HG02973 (cell line): Measurements from ENCODE around the gene APOOL.
"Not testable (repeated sequence)": the region's sequence is repeated elsewhere in the genome, so short reads cannot be mapped to it uniquely, and the experiment has no call there.

Experiments used
- ATAC-seq: cut with Tn5 transposase; IDR thresholded peaks from one replicate; pipeline ENCODE4 v1.9.1; 2021; ENCODE audit warnings: moderate library complexity; ENCODE audit not compliant: unreplicated experiment

APOOL gene

DNA sequence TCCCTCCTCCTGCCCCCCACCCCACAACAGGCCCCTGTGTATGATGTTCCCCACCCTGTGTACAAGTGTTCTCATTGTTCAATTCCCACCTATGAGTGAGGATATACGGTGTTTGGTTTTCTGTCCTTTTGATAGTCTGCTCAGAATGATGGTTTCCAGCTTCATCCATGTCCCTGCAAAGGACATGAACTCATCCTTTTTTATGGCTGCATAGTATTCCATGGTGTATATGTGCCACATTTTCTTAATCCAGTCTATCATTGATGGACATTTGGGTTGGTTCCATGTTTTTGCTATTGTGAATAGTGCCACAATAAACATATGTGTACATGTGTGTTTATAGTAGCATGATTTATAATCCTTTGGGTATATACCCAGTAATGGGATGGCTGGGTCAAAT lies 73.6 kb downstream of the APOOL start:
- not testable (repeated sequence) for ATAC-seq

GRCh38 chrX:85084770-85085393 lies 81.2 kb downstream of the APOOL start:
- ATAC-seq: peak; percentile 67

DNA sequence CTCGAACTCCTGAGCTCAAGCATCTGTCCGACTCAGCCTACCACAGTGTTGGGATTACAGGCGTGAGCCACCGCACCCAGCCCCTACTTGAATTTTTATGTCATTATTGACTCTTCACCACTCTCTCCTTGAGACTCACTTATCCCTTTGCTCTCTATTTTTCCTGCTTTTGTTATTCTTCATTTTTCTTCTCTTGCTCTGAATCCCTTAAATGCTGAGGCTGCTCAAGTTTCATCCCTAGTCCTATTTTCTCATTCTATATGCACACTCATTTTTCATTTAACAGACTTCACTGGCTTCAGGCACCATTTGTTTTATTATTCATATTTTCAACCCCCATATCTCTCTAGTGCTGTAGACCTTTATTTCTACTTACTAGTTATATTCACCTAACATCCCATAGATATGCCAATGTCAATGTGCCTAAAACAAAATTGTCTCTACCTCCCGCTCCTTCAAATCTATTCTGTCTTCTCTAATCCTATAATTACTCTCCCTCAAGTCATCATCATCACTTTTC lies 85.7 kb downstream of the APOOL start:
- ATAC-seq: no peak

DNA sequence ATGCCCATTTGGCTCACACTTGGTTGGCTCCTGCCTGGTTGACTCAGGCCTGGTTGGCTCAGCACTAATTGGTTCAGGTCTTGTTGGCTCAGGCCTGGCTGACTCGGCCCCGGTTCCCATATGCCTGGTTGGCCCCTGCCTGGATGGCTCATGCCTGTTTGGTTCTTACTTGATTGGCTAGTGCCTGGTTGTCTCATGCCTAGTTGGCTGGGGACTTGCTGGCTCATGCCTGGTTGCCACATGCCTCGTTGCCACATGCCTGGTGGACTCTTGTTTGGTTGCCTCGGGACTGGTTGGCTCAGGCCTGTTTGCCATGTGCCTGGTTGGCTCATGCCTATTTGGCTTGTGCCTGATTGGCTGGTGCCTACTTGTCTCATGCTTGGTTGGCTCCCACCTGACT lies 103.7 kb downstream of the APOOL start:
- no peak for ATAC-seq

DNA sequence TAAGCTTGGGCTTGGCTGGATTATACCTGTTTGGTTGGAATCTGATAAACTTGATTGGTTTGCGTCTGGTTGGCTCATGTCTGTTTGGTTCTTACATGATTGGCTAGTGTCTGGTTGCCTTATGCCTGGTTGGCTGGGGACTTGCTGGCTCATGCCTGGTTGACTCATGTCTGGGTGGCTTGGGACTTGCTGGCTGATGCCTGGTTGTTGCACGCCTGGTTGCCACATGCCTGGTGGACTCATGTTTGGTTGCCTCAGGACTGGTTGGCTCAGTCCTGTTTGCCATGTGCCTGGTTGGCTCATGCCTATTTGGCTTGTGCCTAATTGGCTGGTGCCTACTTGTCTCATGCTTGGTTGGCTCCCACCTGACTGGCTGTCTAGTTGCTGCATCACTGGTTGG lies 104.5 kb downstream of the APOOL start:
- no peak for ATAC-seq

DNA sequence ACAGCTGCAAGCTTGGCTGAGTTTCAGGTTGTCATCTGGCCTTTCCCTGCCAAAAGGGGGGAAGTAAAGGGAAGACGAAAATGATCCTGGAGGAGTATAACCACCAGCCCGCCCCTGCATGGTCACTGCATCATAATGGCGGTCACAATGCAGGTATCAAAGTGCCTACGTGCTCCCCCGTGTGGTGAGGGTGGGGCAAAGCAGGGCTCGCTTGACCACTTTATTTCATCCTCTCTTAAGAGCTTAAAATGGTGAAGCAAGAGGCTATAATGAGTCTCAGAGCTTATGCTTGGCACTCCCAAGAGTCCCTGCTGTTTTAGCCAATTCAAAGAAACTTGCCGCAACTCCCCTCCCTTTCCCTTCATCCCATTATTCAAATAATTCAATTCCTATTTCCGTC lies 105.6 kb downstream of the APOOL start:
- ATAC-seq: no peak

GRCh38 chrX:85111347-85111746 lies 107.7 kb downstream of the APOOL start:
- no peak for ATAC-seq

- ATAC-seq: no peak
These were observed 108.6 kb downstream of the APOOL start for GRCh38 chrX:85112293-85112692.

GRCh38 chrX:85113746-85114145 lies 110.1 kb downstream of the APOOL start:
- ATAC-seq: no peak

- ATAC-seq: no peak
These were observed 110.5 kb downstream of the APOOL start for GRCh38 chrX:85114171-85114570.

GRCh38 chrX:85114776-85115175 lies 111.1 kb downstream of the APOOL start:
- no peak for ATAC-seq

DNA sequence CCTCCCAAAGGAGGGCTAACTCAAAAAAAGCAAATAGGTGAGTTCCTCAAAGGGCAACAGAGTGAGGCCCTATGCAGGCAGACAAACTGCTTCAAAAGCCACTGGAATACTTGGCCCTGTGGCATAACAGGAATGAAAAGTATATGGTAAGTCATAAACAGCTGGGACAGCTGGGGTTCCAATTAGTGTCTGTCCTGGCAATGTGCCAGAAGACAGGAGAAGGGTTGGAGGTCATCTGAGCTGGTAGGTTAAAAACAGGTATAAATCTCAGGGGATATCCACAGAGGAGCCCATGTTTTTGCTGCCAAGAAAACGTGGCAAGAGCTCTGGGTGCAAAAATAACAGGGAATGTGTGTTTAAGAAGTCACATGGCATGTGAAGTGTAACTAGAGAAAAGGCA lies 111.6 kb downstream of the APOOL start:
- no peak for ATAC-seq

- no peak for ATAC-seq
These were observed 132.7 kb downstream of the APOOL start for GRCh38 chrX:85136409-85136808.

DNA sequence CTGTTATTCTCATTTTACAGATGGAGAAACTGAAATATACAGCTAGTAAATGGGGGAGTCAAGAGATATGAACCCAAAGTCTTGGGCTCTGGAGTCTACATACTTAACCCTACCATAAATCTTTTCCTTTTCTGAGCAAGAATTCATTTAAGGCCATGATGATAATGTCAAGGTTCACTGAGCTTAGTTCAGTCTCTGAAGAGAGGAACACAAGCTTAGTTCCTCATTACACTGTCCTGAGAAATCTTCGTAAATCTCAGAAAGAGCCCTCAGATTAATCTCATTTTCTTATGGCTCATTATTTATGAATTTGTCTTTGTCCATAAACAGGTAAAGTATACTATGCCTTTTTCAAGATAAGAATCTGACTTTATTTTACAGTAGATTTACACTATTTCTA lies 135.7 kb downstream of the APOOL start:
- ATAC-seq: no peak

DNA sequence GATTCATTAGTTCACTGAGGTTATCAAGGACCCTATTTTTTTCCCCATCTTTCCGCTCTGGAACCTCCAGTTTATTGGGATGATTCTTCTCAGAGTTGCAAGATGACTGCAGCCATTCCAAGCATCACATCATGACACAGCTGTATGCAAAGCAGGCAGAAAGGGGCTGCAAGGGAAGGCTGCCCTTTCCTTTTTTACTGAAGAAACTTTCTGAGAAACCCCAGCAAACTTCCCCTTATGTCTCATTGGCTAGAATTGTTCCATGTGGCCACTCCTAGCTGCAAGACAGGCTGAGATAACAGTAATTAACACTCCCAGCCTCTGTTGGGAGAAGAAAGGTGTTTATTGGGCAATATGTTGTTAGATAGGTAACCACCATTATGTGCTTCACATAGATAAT lies 137.3 kb downstream of the APOOL start:
- ATAC-seq: no peak
